H1 (cell line): ENCODE measurements around the gene VTI1B. TPM values are rescaled to one million over a fixed set of nuclear protein-coding genes. Genes with fewer than 3 reads are reported as not detected.

Experiments
- BRCA1 ChIP-seq: IDR thresholded peaks from 2 replicates; pipeline ENCODE4 v1.6.1; 2012; ENCODE audit warnings: low read depth, low read length, improper control_type of control experiment
- KDM1A ChIP-seq: fragments of 200-600, 300-600 bp; sonication (generic); IDR thresholded peaks from 2 replicates; pipeline ENCODE4 v1.7.1; 2016; ENCODE audit warnings: mild to moderate bottlenecking, low read length, borderline replicate concordance
- POU5F1 ChIP-seq: IDR thresholded peaks from 2 replicates; pipeline ENCODE4 v1.6.1; 2011; ENCODE audit warnings: low read depth, mild to moderate bottlenecking, low read length, moderate library complexity
- RFX5 ChIP-seq: IDR thresholded peaks from 2 replicates; pipeline ENCODE4 v1.6.1; 2011; ENCODE audit warnings: low read depth, low read length, improper control_type of control experiment, borderline replicate concordance
- polyA plus RNA-seq, 7 experiments: library from polyadenylated mRNA; depleted of rRNA in 3 of 7; stranded (reverse) in 5 of 7; unstranded in 2 of 7; fragments of >200 nt in 5 of 7; fragments of 200-250 nt in 2 of 7; gene quantifications; 1 replicate in 5 of 7; 2 replicates in 1 of 7; 4 replicates in 1 of 7; pipeline versions ENCODE4 v1.2.1 to v1.2.3, GENCODE V29; 2011 to 2013; ENCODE audit warnings: missing spikeins in 2 of 7, mixed read lengths in 2 of 7
- total RNA-seq: library from RNA; stranded (reverse); fragmentation: NEBNext Ultra II Directional; extraction: Animal tissue kit (Norgen Biotek cat#: 25700); gene quantifications from 2 replicates; pipeline ENCODE4 v1.2.1, GENCODE V29; 2021
- TF ChIP-seq, protein P1 (sequence below): IDR thresholded peaks from 2 replicates; pipeline ENCODE4 v1.6.1; 2011; ENCODE audit warnings: low read length, improper control_type of control experiment

The VTI1B gene
- total and polyA plus RNA-seq, 2 of the 8 experiments (the other 6 are each of a cell fraction or from before 2014, with no cell fraction given): 28.1 to 98.7 TPM

DNA sequence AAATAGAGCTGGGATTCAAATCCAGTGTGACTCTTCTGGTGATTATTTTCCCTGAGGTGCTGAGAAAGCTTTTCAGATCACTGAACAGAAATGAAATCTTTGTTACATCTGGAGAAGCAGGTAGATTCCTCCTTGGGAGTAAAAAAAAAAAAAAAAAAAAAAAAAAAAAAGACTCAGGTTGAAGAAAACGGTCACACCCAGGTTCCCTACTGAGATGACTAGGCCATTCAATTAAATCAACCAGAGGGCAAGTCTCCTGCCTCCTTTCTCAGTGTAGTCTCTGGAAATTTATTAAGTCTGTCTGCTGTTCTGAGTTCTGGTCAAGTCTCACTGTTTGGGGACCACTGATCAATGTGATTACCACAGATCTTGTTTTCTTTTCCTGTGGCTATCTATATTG lies 30.7 kb downstream of the VTI1B start (continued):
- TF ChIP-seq KDM1A: no peak
- no peak for TF ChIP-seq POU5F1
- no peak for TF ChIP-seq BRCA1
- TF ChIP-seq, protein P1, sequence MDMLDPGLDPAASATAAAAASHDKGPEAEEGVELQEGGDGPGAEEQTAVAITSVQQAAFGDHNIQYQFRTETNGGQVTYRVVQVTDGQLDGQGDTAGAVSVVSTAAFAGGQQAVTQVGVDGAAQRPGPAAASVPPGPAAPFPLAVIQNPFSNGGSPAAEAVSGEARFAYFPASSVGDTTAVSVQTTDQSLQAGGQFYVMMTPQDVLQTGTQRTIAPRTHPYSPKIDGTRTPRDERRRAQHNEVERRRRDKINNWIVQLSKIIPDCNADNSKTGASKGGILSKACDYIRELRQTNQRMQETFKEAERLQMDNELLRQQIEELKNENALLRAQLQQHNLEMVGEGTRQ: no peak
- no peak for TF ChIP-seq RFX5
